ENCODE data around the gene STIP1.
A peak's percentile ranks its signal among the peaks of the same experiment; 100 is the strongest.
"Not testable (repeated sequence)": the region's sequence is repeated elsewhere in the genome, so short reads cannot be mapped to it uniquely, and the experiment has no call there.

The STIP1 gene

DNA sequence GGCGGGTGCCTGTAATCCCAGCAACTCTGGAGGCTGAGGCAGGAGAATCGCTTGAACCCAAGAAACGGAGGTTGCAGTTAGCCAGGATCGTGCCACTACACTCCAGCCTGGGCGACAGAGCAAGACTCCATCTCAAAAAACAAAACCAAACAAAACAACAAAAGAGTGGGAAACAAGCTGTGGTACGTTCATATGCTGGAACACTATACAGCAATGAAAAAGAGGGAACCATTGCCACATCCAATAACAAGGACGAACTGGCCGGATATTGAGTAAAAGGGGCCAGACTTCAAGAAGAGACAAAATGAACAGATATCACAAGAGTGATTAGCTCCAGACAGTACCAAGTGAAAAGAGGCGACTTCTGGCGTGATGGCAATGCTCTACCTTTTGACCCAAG, 24.9 kb upstream of the STIP1 start:
- DNase-seq, result no peak

DNA sequence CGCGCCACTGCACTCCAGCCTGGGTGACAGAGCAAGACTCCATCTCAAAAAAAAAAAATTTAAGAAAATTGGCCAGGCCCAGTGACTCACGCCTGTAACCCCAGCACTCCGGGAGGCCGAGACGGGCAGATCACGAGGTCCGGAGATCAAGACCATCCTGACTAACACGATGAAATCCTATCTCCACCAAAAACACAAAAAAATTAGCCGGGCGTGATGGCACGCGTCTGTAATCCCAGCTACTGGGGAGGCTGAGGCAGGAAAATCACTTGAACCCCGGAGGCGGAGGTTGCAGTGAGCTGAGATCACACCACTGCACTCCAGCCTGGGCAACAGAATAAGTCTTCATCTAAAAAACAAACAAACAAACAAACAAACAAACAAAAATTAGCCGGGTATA, 23.2 kb upstream of the STIP1 start:
- not testable (repeated sequence) for DNase-seq

DNA sequence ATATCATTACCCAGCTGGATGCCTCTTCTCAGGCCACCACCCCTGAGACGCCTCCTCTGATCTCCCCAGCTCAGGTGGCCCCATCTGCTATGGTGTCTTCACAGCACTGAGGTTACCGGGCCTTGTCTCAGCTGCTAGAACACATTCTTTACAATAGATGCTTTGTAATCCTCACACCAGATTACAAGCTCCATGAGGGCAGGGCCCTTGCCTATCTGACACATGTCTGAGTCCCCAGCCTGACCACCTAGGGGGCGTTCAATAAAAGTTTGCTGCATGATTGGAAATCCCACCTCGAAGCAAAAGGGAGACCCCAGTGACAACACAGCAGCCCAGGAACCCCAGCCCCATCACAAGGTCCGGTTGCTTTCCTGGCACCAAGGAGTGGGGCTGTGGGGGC, 22.0 kb upstream of the STIP1 start:
- no peak for DNase-seq

DNA sequence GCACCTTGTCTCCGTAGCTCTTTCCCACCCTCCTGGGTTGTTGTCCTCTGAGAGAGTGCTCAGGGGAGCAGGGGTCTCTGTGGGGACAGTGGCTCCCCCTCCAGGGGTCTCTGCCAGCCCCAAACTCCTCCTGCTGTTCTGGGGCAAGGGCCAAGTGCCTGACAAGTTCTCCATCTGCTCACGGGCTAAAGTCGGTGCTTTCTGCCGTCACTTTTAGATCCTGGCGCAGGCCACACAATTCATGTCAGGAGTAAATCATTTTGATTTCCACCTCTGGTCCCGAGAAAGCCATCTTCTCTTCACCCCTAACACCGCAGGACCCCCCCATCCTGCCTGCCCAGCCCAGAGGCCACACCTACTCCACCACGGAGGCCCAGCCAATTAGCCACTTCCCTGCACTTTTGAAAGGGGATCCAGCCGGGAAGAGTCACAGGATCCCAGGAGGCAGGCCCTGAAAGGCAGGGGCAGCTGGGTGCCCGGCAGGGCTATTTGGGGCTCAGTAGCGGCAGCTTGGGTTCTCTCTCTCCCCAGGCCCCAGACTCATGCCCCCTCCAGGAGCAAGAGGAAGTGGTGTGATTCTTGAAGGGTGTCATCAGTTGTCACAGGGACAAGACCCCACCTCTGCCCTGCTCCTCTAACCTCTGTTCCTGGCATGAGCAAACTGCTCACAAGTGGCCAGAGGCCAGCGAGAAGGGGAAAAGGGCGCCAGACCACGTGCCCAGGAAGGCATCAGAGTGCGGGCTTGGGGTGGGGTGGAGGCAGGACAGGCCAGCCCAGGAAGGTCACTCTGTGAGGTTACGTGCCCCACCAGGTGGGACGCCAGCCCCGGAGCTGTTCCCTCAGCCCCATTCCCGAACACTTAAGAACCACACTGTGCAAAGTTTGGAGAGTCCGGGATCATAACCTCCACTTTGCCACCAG, 21.3 kb upstream of the STIP1 start:
- DNase-seq, result no peak

DNA sequence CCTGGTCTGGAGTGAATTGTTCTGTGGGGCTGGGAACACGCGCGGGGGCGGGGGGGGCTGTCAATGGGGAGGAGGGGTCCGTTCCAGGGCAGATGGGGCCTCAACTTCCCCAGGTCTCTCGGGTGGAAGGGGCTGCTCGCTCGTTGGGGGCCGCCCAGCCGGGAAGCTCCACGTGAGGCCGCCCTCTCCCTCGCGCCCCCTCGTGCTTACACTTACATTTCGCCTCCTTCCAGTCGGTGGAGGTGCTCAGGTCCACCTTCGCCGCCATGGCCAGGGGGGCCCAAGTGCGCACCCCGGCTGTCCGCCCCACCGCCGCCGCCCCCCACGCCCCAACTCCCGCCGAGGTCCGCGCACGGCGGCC, 20.5 kb upstream of the STIP1 start:
- DNase-seq, result no peak

DNA sequence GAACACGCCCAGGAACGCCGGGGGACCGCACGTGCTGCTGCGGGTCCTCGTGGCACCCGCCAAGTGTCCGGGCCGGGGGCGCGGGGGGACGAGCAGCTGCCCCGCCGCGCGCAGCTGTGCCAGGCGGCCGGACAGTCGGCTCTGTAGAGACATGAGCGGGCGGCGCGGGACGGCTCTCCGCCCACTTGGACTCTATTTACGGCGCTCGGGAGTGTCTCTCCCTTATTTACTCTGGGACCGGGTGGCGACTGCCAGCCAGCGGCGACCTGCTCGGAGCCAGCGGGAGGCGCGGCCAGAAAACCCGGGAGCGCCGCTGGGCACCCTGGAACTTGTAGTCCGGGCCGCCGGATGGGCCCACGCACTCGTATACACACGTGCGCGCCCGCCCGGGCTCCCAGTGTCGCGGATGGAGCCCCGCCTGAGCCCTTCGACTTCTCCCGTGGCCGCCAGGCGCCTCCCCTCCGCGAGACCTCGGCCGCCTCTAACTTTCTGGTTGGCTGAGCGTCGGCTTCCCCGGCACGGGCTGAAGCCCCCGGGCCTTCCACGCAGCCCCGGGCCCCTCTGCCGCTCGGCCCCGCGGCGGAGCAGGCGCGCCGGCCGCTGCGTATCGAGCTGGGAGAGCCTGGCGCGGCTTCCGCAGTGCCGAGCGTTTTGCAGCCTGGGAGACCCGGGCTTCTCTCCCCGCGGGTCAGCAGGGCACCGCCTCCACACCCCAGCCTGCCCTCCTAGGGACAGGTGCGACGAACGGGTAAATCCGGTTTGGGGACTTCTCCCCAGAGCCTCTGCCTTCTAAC, 19.9 kb upstream of the STIP1 start, which contains the start of gene MACROD1:
TSS of gene MACROD1 (minus strand) at position 272 of the 794 bp plus-strand sequence. CDS start at position 153, 119 bp downstream.
- peak; percentile 49 to 79 (median 69) for DNase-seq

DNA sequence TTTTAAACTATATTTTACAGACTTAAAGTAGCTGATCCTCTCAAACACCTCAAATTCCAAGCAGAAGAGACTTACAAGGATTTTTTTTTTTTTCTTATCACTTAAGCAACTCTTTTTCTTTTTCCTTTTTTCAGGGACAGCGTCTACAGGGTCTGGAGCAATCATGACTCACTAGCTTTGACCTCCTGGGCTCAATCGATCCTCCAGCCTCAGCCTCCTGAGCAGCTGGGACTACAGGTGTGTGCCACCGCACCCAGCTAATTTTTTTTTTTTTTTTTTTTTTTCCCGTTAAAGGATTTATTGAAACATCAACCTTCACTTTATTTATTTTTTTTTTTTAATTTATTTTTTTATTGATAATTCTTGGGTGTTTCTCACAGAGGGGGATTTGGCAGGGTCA, 15.6 kb upstream of the STIP1 start:
- no peak for DNase-seq

DNA sequence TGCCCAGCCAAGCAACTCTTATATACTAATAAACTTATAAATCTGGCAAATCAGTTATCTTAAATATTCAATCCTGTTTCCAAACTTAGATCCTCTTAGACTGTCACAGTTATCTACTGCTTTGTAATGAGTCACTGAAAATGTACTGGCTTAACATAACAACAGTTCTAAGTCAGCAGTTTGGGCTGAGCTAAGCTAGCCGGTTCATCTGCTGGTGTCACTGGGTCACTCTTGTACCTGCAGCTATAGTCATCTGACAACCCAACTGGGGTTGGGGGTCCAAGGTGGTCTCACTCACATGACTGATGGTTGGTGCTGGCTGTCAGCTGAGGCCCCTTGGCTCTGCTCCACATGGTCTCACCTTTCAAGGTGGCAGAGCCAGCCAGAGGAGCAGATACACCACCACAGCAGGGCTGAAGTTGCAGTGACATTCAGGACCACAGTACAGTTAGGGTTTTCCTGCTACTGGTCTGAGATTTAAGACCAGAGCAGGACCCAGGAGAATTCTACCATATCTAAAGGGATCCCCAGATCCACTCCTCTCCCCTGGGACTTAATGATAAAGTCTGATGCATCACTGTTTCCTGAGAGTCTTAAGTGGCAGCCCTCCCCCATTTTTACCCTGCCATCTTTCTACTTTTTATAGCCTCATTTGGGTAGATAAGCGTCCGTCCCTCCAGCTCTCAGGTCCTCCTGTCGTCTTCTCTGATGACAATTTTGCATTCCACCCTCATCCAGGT, 12.2 kb upstream of the STIP1 start:
- no peak for DNase-seq

DNA sequence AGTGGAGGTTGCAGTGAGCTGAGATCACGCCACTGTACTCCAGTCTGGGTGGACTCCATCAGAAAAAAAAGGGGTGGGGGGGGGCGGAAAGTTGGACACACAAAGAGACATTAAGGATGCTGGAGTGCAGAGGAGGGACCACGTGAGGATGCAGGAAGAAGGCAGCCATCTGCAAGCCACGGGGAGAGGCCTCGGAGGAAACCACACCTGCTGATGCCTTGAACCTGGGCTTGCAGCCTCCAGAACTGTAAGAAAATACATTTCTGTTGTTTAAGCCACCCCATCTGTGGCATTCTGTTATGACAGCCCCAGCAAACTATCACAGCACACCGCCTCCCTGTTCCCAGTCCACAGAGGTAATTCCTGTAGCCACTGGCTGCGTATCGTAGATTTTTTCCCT, 9.2 kb upstream of the STIP1 start:
- peak in 1 of 5 donors; percentile 22 for DNase-seq

DNA sequence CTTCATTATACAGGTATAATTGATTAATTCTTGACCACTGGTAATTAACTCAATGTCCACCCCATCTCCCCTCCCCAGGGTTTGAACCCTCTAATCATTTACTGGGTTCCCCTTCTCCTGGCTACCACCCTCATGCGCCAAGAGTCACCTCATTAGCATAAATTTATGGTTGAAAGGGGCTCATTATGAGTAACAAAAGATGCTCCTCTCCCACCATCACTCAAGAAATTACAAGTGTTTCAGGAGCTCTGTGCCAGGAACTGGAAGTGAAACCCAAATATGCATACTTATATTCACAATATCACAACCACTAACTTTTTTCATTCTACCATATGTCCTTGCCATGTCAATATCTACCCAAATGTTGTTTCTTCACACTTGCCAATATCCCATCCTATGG, 7.8 kb upstream of the STIP1 start:
- no peak for DNase-seq

DNA sequence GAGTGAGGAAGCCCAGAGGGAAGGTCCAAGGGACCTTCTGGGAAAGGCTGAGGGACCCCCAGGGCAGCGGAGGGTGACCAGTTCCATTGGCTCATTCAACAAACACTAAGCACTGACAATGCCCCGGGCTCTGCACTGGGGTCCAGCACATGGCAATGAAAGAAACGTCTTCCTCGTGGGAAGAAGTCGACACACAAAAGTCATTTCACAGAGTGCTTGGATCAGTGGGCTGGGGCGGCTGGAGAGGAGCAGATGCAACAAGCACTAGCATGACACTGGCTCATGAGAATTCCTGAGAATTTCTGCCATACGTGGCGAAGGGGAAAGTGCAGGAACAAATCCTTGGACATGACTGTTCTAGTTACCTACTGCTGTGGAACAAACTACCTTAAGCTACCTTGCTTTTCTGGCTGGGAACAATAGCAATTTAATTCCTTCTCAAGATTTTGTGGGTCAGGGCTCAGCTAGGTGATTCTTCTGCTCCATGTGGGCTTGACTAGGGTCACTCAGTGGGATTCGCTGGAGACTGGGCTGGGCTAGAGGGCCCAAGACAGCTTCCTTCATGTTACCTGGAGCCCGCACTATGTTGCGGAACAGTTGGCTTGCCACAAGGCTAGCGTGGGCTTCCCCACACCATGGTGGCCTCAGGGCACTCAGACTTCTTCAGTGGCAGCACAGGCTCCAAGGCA, 6.9 kb upstream of the STIP1 start:
- no peak for DNase-seq

DNA sequence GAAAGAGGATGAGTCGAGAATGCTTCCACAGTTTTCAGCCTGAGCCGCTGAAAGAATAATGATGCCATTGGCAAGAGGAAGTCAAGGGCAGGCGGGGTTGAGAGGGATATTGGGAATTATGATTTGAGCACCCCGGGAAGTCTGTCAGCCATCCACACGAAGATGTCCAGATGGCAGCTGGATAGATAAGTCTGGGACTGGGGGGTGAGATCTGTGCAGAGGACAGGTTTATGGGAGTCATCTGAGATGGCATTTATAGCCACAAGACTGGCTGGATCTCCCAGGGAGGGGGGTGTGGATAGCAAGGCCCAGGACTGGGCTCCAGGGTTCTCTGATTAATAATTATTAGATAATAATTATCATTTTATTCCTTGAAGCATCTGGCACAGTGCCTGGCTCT, 5.1 kb upstream of the STIP1 start:
- DNase-seq, result no peak

DNA sequence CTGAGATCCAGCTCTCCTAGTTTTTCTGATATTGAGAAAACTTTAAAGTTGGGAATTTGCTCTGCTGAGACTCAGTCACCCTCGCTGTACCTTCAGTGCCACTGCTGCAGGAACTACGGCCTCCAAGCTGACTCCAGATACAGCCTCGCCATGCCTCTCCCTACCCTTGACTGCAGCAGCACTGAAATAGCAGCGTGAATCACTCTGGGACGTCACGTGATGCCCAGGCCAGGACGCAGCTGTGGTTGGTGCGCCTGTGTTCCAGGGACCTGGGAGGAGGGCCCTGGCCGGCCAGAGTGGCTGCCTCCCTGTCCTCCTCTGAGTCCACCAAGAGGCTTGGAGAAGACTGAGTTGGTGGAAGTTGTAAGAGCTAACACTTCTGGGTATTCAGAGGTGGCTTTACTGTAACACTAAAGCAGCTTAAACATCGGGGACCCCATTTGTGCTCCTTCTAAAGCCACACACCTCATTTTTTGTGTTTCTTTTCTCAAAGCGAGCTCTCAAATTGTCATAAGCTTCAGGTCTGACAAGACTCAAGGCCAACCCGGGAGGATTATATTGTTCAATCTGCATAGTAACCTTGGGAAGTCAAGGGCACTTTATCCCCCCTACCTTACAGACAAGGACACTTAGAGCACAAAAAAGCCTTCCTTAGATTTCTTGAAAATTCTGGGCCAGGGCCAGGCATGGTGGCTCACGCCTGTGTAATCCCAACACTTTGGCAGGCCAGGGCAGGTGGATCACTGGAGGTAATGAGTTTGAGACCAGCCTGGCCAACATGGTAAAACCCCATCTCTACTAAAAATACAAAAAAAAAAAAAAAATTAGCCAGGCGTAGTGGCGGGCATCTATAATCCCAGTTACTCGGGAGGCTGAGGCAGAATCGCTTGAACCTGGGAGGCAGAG, 4.2 kb upstream of the STIP1 start:
- peak in 1 of 5 donors; percentile 43 for DNase-seq

DNA sequence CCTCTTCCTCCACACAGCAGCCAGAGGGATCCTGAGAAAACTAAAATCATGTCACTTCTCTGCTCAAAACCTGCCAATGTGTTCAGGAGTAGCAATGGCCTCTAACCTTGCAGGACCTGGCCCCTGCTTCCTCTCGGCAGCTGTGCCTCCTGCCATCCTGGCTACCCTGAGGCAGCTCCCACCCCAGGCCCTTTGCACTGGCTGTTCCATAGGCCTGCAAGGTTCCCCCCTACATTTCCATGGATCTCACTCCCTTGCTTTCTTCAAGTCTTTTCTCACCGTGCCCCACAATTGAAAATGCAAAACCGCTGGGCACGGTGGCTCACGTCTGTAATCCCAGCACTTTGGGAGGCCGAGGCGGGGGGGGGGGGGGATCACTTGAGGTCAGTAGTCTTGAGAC, 2.1 kb upstream of the STIP1 start:
- DNase-seq, result no peak

DNA sequence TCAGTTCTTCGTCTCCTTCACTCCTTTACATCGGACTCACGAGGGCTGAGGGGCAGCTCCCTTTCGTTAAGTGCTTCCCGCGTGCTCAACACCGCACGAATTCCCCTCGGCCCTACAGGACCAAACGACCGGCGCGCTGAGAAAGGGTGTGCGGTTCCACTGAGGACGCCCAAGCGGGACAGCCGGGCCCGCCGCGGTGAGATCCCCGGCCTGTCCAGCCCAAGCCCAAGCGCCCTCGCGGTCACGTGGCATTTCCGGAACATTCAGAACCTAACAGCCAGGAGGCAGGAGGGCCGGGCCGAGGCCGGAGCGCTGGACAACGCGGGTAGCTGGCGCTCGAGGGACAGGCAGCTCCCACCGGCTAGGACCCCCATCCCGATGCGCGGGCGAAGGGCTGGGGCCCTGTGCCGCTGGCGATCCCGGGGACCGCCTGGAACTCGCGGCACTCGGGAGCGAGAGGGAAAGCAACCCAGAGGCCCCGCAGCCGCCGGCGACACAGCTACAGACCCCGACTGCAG, 737 bp upstream of the STIP1 start:
- no peak for DNase-seq

DNA sequence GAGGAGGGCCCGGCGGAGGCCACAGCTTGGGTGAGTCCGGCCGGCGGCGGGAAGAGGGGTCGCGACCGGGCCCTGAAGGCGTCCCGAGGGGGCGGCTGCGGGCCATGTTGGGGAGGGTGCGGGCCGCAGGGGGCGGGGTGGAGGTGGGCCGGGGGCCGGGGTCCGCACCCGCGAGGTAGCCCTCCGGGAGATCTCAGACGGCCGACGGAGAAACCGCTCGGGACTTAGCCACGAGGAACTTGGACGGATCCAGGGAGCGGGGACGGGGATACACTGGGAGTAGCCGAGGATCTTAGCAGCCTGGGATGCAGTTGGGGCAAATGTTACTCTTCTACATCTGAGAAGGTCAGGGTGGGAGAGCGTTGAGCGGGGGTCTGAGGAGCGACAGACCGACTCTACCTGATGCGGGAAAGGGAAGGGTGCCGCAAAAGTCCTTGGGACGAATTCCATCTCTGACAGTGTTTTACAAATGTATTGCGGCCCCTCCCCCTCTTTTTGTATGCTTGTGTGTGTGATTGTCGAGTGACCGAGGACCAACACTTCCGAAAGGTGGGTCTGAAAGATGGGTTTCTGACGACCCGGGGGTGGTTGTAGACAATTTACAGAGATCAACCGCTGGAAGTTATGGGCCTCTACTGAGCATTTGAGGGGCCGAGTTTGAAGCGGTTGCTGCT, 658 bp downstream of the STIP1 start:
- peak in 1 of 5 donors; percentile 74 for DNase-seq

DNA sequence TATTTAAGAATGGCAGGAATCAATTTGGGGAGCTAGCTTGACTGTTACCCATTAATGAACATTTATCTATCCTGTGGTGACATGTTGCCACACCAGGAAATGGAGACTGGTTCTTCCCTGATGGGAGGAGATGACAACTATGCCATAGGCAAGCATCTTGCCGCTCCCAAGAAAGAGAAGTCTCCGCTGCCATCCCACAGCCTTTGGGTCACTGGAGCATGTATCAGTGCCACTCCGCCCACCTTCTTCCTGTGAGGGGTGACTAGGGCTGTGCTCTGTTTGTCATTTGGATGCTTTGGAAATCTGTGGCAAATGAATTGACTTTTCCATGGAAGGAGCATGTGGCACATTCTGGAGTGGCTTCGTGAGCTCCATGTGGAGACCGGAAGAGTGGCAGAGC, 6.5 kb downstream of the STIP1 start:
- no peak for DNase-seq

DNA sequence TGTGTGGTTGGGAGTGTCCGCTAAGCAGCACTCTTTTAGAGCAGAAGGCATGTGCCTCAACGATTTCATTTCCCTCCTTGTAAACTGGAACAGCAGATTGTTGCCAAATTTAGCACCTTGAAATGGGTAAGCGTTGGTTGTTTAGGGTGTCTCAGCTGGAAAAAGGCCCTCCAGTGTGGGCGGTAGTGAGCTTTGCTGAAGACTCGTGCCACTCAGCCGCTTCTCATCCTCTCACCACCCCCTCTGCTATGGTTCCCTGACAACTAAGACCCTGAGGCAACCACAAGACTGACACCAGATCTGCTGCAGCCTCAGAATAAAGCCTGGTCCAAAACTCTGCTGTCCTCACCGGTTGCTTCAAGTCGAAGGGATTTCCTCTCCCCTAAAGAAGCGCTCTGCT, 10.7 kb downstream of the STIP1 start:
- DNase-seq, result no peak

DNA sequence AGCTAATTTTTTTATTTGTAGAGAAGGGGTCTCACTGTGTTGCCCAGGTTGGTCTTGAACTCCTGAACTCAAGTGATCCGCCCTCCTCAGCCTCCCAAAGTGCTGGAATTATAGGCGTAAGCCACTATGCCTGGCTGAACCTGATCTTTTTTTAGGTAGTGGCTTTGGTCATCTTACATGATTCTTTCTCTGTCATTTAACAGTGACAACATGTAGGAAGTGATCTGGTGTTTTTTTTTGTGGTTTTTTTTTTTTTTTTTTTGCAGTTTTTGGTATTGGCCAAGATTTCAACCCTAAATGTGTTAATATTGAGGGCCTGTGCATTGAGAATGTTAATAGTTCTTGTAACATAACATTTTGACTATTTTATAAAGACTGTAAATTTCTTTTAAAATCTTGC, 12.5 kb downstream of the STIP1 start:
- DNase-seq, result no peak

DNA sequence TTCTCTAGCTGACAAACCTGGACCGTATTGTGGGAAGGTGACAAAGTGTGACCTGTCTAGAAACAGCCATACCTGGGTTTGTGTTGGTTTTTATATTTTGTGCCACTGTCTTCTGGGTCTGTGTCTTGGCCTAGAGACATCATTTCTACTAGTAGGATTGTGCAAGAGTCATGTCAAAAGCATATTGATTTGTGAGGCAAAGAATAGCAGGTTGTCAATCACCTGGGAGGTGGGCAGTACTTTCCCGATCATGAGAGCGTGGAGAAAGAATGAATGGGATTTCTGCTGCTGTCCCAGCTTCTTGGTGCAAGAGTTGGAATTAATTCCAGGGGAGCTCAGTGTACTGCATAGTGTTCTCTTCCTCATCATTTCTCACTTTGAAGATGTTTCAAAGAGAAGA, 15.6 kb downstream of the STIP1 start:
- DNase-seq, result no peak

DNA sequence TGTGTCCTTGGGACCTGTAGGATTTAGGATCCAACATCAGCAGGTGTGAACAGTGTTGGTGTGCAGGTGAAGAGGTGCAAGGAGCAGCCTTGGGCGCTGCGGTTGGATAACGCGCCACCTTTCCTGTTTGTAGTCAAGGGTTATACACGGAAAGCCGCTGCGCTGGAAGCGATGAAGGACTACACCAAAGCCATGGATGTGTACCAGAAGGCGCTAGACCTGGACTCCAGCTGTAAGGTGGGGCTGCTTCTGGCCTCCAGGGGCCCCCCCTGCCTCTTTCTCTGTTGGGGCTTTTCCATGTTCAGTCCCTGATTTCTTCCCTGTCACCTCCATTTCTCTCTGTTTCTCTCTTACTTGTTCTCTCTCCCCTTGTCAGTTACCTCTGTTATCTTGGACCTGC, 17.0 kb downstream of the STIP1 start:
- no peak for DNase-seq

Data from T-helper 1 cell (primary cell).